ENCODE results near the gene TULP3.

GRCh38 chr12:2886768-2887450 is 3.8 kb upstream of the TULP3 start:
- TF ChIP-seq CTCF (IDR thresholded peaks at IDR 0.05) (no peak), EP300 (IDR thresholded peaks at IDR 0.05) (no peak), POLR2A (IDR thresholded peaks at IDR 0.05) (no peak)
